ENCODE results near the gene AVEN.
"Not testable (repeated sequence)": the region's sequence is repeated elsewhere in the genome, so short reads cannot be mapped to it uniquely, and the experiment has no call there.

Gene AVEN

DNA sequence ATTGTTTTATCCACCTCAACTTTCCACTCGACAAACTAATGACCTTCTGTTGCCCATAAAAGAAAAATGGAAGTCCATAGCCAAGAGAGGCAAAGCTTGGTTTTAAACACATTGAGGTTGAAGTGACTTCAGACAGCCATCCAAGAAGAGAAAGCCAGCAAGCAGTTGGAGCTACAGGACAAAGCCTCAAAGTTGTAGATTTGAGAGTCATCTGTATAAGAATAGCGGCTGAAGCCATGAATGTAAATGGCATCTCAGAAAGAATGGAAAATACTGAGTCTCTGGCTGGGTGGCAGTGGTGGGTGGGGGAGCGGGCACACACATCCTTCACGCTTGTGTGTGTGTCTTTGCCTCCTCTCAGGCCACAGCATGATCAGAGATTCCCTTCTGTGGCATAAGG, 194.8 kb downstream of the AVEN start:
- no peak for DNase-seq

DNA sequence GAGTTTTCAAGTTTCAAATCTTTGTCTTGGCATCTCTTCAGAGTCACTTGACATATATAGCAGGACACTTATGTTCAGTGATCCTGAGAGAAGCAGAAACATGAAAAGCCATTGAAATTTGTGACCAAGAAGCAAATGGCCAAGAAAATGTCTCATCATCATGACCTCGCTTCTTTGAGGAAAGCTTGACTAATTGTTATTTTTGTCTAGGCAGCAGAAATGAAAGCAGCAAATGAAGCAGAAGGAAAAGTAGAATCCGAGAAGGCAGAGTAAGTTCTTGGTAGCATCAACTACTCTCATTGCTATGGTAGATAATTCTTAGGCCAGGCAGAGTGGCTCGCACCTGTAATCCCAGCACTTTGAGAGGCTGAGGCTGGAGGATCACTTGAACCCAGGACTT, 198.4 kb downstream of the AVEN start:
- DNase-seq: no peak

DNA sequence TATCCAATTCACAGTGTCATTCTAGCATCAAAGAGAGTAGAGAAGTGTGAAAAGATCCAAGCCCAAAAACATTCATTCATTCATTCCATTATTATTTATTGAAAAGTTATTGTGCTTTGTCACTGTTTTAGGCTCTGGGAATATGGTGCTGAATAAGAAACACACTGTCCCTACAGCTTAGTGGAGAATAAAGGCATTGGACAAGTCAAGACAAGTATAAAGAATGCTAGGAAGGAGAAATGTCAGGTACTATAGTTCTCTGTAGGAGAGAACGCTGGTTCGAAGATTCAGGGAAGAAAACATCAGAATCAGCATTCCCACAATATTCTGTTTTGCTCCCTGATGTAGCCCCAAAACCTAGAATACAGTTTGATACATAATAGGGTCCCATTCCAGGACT, 199.5 kb downstream of the AVEN start:
- DNase-seq: no peak

DNA sequence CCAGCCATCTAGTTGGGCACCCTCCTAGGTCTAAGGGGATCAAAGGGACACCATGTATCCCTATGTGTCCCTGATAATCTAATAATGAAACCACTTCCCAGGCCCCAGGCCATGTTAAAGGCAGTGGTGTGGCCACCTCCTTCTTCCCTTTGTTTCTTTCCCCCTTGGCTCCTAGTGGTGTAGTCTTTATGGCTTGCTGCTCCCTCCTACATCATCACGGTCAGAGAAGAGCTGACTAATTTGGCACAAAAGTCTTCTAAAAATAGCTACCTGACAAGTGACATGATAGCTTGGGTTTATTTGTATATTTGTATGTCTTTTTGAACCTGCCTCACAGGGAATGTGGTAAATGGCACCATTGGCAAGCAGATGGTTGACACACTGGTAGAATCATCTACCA, 201.7 kb downstream of the AVEN start:
- no peak for DNase-seq

DNA sequence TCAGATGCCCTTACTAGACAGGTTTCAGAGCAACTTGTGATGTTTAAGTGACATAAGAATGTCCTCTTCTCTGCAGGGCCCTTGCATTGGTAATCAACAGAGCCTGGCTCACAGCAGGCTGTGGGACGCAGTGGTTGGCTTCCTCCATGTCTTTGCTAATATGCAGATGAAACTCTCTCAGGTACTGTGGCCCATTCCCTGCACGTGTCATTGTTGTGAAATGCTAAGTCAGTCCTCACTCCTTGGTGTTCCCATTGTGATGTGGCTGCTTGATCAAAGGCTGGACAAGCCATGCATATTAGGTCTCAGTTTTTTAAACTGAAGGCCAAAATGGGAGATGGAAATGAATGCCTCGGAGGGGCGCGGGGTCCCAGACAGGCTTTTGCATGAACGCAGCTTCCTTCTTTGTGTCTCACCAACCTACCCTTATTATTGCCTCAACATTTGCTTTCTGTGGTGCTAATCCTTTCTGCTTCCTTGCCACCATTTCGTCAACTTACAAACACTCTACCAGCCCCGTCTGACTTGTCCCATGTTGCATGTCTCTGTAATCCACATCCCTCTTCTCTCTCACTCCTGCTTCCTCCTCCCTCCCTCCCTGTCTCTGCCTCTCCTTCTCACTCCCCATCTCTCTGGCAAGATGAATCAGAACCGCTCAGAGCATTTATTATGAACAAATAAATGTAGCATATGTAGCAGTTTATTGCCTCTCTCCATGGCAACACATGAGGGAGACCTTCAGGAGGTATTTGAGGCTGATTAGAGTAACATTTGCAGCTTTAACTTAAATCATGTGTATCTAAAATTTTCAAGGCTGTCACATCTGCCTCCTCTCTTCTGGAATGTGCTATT, 203.9 kb downstream of the AVEN start:
- DNase-seq: no peak

DNA sequence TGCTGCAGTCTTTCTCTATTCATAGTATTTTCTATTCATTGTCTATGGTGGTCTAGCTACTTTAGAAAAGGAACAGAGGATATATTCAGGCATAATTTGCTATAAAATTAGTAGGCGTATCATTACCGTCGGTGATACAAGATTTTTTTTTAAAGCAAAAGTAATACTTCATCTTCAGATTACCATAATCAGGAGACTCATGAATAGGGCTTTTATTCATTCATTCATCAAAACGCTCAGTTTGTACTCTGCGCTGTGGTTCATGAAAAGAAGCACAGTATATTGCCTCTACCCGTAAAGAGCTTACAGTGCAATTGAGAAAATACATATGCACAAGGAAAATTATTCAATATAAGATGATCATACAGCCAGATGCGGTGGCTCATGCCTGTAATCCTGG, 207.4 kb downstream of the AVEN start:
- DNase-seq: no peak

DNA sequence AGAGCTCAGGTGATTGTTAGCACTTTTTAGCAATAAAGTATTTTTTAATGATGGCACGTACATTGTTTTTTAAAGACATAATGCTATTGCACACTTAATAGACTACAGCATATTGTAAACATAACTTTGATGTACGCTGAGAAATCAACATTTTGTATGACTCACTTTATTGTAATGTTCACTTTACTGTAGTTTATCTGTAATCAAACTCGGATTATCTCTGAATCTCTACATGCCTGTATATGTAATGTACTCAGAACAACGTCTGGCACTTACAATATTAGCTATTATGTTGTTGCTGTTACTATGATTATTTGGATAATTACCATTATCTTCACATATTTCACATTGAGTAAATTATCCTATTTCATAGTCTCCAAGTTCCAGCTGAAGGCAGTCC, 208.7 kb downstream of the AVEN start:
- DNase-seq: no peak

DNA sequence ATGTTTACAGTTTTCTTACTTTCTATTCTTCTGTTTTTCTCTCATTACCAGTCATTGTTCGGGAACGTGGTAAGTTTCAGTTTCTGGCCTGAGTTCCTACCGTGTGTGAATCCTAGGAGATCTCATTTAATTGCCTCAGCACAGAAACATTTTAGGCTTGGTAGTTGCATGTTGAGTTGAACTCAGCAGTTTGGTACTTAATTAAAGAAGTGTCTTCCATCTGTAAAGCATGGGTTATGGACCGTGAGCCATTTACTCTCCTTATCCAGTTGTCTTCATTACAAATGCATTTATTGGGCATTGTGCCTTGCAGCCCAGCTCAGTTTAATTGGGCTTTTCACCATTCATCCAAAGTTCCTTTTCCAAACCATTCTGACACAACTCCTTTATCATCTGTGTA, 212.8 kb downstream of the AVEN start:
- no peak for DNase-seq

DNA sequence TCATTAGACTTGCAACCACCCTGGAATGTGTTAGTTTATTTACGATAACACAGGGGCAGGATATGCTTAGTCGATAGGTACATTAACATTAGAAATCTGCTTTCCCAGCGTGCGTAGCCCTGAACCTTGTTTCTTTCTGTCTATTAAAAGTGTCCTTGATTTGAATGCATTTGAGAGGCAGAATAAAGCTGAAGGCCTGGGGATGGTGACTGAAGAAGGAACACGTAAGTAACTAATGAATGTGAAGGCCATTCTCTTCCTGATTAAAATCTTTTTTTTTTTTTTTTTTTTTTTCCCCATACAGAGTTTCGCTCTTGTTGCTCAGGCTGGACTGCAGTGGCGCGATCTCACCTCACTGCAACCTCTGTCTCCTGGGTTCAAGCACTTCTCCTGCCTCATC, 213.6 kb downstream of the AVEN start:
- DNase-seq: no peak

DNA sequence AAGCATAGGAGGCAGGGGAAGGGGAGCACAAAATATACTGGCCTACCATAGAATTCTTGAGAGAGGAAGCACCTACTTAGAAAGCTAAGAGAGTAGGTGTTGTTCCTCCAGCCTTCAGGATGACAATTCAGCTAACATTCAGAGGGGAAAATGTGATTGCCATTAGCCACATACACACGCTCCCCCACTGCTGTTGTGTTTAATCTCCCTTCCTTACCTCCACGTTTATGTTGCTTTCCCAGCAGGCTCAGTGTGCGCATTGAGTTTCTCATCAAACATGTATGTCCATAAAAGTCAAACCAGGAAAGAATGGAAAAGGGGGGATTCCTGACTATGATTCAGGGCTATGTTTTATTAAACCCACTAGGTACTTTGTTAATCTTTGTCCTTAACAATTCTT, 215.9 kb downstream of the AVEN start:
- no peak for DNase-seq

DNA sequence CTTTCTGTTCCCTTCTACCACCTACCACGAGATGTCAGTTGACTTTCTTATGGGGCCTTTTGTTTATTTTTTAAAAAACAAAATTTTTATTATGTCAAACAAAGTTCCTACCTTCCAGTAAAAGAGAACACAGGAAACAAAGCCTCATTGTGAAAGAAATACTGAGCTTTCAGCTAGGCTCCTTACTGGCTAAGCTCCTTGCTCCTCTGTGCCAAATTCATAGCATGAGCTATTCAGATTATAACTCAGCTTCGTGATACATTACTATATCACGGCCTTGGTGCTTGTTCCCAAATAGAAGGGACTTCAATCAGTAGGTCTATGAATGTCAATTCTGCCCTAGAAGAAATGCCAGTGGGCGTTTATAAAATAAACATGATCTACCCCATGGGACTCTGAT, 216.5 kb downstream of the AVEN start:
- DNase-seq: no peak

DNA sequence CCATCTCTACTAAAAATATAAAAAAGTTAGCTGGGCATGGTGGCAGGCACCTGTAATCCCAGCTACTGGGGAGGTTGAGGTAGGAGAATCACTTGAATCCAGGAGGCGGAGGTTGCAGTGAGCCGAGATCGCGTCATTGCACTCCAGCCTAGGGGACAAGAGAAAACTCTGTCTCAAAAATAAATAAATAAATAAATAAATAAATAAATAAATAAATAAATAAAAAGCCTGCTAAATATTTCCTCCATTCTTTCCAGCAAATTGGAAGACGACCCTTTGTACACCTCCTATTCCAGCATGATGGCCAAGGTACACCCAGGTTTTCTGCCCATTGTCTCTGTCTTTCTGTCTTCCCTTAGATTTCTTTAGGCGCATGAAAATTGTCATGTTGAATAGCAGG, 219.5 kb downstream of the AVEN start:
- DNase-seq: not testable (repeated sequence)

Measured in amniotic stem cell (primary cell).